Testis (tissue), 3 donors: ENCODE measurements around the gene ATP13A4. TPM values are rescaled to one million over a fixed set of nuclear protein-coding genes. Genes with fewer than 3 reads are reported as not detected.

Source experiments
- DNase-seq: peaks from one replicate; pipeline ENCODE4 v3.0.0-alpha.2; 2019
- H3K27ac ChIP-seq, 2 donors: fragments of 200-600 bp; sonication (generic); one replicate each; pipeline ENCODE4 v1.5.1; 2019
- H3K27me3 ChIP-seq: fragments of 200-600 bp; sonication (generic); one replicate; pipeline ENCODE4 v1.5.1; 2019
- H3K36me3 ChIP-seq: fragments of 200-600 bp; sonication (generic); one replicate; pipeline ENCODE4 v1.5.1; 2017; ENCODE audit warnings: low read depth; ENCODE audit errors: missing control alignments
- H3K4me1 ChIP-seq: fragments of 200-600 bp; sonication (generic); one replicate; pipeline ENCODE4 v1.5.1; 2019
- H3K4me3 ChIP-seq, 2 donors: fragments of 200-600 bp; sonication (generic); one replicate each; pipeline ENCODE4 v1.5.1; 2017 to 2019
- H3K9me3 ChIP-seq: fragments of 200-600 bp; sonication (generic); one replicate; pipeline ENCODE4 v1.5.1; 2017
- CTCF ChIP-seq, 3 experiments: fragments of 450-650 bp in 2 of 3; fragments of 200-600 bp in 1 of 3; sonication (generic) in 1 of 3; IDR thresholded peaks; one replicate each; pipeline ENCODE4 v1.5.1; 2016 to 2019; ENCODE audit warnings: antibody characterized with exemption in 3 of 3, mild to moderate bottlenecking in 2 of 3, moderate library complexity in 1 of 3
- POLR2A ChIP-seq: fragments of 450-650 bp; IDR thresholded peaks from one replicate; pipeline ENCODE4 v1.6.1; 2017; ENCODE audit warnings: antibody characterized with exemption, mild to moderate bottlenecking, moderate library complexity
- WGBS, 2 donors: methylation state at CpG; one replicate each; pipeline ENCODE4 v1.1.5; 2018; 5-methylcytosine and 5-hydroxymethylcytosine counted together
- intact Hi-C: fragments of 100-400 bp; cut with DNase I; formaldehyde crosslinking; loops from one replicate; pipeline ENCODE4 v1.15.1; 2023; ENCODE audit warnings: low total_unique reads
- polyA plus RNA-seq: library from polyadenylated mRNA; stranded (reverse); fragments of 350-450 nt; fragmentation: Illumina TruSeq; extraction: RNeasy Lipid Tissue Mini Kit (QIAGEN cat#74804); gene quantifications from one replicate; pipeline ENCODE4 v1.2.3, GENCODE V29; 2014; ENCODE audit warnings: low read depth, low replicate concordance; ENCODE audit not compliant: insufficient read depth
- total RNA-seq, 2 donors: library from RNA; depleted of rRNA; stranded (reverse); fragments of >200 nt; gene quantifications; one replicate each; pipeline ENCODE4 v1.2.3, GENCODE V29; 2016

Gene ATP13A4
- total and polyA plus RNA-seq, 3 donors from 2014 or later = 0.98 to 4.1 (median 1.9) TPM

GRCh38 chr3:193522473-193522872 is 32.2 kb downstream of the ATP13A4 start:
- no peak for DNase-seq
- 74 to 78% methylated on average over 4 of the region's 4 CpGs for WGBS, 2 donors
- Histone ChIP-seq H3K9me3 (no peaks in the 10 kb centered on the region), H3K36me3 (no peaks in the 10 kb centered on the region), H3K4me1 (no peaks in the 10 kb centered on the region), H3K27ac (no peak overlapping the region), H3K27me3 (no peaks in the 10 kb centered on the region), H3K4me3 (no peak overlapping the region)
- intact Hi-C loops = no loop called here
- TF ChIP-seq POLR2A = no peak
- no peak for TF ChIP-seq CTCF (IDR thresholded peaks at IDR 0.05)

GRCh38 chr3:193520738-193521137 is 34.0 kb downstream of the ATP13A4 start:
- TF ChIP-seq CTCF (IDR thresholded peaks at IDR 0.05) (no peak), POLR2A (no peak)
- Histone ChIP-seq H3K4me3 (no peak overlapping the region), H3K9me3 (no peaks in the 10 kb centered on the region), H3K4me1 (no peaks in the 10 kb centered on the region), H3K27me3 (no peaks in the 10 kb centered on the region), H3K36me3 (no peaks in the 10 kb centered on the region), H3K27ac (no peak overlapping the region)
- no peak for DNase-seq
- 68 to 90% methylated on average over 3 of the region's 3 CpGs for WGBS, 2 donors
- intact Hi-C loops = no loop called here

GRCh38 chr3:193515966-193516365 is 38.7 kb downstream of the ATP13A4 start:
- intact Hi-C loops = no loop called here
- TF ChIP-seq POLR2A (no peak), CTCF (IDR thresholded peaks at IDR 0.05) (no peak)
- Histone ChIP-seq H3K4me3 (no peak overlapping the region), H3K4me1 (no peaks in the 10 kb centered on the region), H3K36me3 (no peaks in the 10 kb centered on the region), H3K9me3 (no peaks in the 10 kb centered on the region), H3K27ac (no peak overlapping the region), H3K27me3 (no peaks in the 10 kb centered on the region)
- 69 to 85% methylated on average over 2 of the region's 2 CpGs for WGBS, 2 donors
- DNase-seq = no peak

DNA sequence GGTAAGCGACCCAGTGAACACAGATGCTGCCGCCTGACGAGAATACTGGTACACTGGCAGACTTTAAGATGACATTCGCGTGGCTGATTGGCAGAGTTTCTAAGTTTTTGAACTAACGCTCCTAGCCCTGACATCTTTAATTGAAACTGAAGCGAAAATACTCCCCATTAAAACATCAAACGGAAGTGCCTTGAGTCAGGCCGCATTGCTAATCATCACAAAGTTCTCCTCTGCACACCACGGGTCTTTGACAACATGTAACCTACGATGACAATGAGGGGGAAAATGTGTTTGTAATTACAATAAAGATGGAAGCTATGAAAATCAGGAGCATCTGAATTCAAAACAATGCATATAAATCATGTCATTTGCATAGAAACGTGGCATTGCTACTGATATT is 44.5 kb downstream of the ATP13A4 start:
- Histone ChIP-seq H3K4me1 (no peaks in the 10 kb centered on the region), H3K27ac (no peak overlapping the region), H3K27me3 (no peaks in the 10 kb centered on the region), H3K36me3 (no peaks in the 10 kb centered on the region), H3K4me3 (no peak overlapping the region), H3K9me3 (no peaks in the 10 kb centered on the region)
- no peak for DNase-seq
- no peak for TF ChIP-seq POLR2A
- TF ChIP-seq CTCF (IDR thresholded peaks at IDR 0.05) = no peak
- 72 to 82% methylated on average over 12 of the region's 12 CpGs for WGBS, 2 donors
- intact Hi-C loops = no loop called here

GRCh38 chr3:193509103-193509965 is 45.4 kb downstream of the ATP13A4 start:
- H3K27me3 ChIP-seq = no peaks in the 10 kb centered on the region
- no peaks in the 10 kb centered on the region for H3K9me3 ChIP-seq
- 84 to 85% methylated on average over 4 of the region's 4 CpGs for WGBS, 2 donors
- TF ChIP-seq CTCF (IDR thresholded peaks at IDR 0.05) = no peak
- TF ChIP-seq POLR2A = no peak
- no peak overlapping the region for H3K27ac ChIP-seq
- H3K4me3 ChIP-seq = no peak overlapping the region
- no peaks in the 10 kb centered on the region for H3K36me3 ChIP-seq
- intact Hi-C loops = no loop called here
- no peaks in the 10 kb centered on the region for H3K4me1 ChIP-seq
- no peak for DNase-seq
